ENCODE results near the gene VAMP1.
"Not testable (repeated sequence)": the region's sequence is repeated elsewhere in the genome, so short reads cannot be mapped to it uniquely, and the experiment has no call there.

The VAMP1 gene

DNA sequence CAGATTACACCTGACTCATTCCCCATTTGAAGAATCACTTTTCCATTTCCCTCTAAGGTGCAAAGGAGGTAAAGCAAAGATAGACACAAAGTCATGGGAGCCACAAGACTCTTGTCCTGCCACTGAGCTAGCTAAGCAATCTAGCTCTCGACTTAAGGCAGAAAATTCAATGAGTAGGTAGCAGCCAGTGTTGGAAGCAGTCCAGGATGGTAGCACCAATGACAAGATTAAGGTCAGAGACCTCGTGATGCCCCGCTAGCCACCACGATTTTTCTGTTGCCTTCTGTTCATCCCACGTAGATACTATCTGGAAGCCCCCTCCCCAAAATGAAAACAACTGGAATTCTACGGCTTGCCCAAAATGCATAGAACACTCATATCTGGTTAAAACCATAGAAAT lies 1.4 kb downstream of the VAMP1 start:
- no peak for DNase-seq

GRCh38 chr12:6468283-6468575 lies 2.2 kb downstream of the VAMP1 start:
- DNase-seq, result no peak

GRCh38 chr12:6467571-6468282 lies 2.8 kb downstream of the VAMP1 start:
- DNase-seq, result not testable (repeated sequence)

GRCh38 chr12:6466751-6467150 lies 3.7 kb downstream of the VAMP1 start:
- DNase-seq, result not testable (repeated sequence)

DNA sequence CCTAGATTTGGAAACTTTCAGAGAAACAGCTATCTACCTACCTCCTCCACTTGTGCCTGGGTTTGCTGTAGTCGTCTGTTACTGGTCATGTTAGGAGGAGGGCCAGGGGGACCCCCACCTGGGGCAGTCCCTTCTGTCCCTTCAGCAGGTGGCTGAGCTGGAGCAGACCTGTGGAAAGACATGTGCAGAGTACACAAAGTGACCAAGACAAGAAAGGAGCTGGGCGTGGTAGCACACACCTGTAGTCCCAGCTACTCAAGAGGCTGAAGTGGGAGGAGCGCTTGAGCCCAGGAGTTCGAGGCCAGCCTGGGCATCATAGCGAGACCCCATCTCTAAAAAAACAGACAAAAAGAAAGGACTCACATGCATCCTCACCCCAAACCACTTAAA lies 4.3 kb downstream of the VAMP1 start:
- no peak for DNase-seq

GRCh38 chr12:6465467-6466183 lies 4.9 kb downstream of the VAMP1 start:
- DNase-seq, result peak; percentile 41

DNA sequence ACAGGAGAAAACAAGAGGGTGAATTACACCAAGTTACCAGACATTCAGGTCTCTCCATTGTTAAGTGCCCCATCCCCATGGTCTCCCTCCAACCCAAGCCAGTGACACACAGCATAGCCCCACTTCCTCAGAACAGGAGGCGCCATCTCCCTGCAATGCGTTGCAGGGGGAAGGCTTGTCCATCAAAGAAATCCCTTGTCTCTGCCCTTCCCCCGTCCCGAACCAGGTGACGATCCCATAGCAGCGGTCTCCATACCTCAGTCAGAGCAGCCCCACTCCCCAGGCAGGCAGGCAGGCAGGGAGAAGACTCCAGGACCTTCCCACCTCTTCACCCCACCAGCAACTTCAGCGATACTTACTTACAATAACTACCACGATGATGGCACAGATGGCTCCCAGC lies 5.9 kb downstream of the VAMP1 start:
- no peak for DNase-seq

- no peak for DNase-seq
Observed at GRCh38 chr12:6463858-6464257, 6.6 kb downstream of the VAMP1 start.

DNA sequence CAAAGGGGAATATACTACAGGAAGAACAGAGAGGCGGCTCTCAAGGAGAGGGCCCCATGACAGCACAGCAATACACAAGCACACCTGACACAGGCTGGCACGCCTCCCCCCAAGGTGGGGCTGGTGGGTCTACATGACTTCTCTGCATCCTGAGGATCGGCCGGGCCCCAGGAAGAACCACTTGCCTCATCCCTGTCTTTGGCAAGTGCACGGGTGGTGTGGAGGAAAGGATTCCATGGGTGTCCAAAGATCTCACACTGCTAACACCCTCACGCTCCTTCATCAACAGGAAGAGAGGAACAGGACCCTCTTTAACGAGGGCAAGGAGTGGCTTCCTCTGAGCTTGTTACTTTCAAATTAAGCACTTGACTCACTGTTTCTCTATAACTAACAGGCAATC lies 7.3 kb downstream of the VAMP1 start:
- DNase-seq, result no peak

DNA sequence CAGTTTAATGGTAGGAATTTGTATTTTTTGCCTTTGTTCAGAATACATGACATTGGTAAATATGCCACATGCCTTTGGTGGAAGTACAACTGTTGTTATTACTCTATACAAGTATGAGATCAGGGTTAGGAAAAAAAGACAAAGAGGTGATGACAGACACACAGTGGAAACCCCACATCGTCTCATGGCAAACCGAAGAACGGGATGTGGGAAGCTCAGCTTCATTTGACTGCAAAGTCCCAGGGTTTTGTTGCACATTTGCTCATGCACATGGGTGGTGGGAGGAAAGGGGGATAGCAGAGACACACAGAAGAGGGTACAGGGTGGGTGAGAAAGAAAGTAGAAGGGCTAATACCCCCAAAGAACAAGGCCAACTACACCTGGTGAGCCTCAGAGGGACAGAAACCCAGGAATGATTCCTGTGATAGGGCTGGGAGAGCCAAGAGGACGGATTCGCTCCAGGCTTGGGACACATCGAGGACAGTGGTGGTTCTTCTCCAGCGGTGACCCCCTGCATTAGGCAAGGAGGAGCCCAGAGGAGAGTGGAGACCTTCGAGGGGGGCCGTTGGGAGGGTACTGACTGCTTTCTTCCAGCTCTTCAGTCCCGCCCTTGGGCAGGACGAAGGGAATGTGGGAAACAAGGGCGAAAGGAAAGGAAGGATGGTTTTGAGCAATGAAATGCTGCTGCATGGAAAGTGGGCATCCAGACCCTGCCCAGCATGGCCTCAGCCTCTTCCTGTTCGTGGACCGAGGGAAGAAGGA lies 8.1 kb downstream of the VAMP1 start:
- no peak for DNase-seq

DNA sequence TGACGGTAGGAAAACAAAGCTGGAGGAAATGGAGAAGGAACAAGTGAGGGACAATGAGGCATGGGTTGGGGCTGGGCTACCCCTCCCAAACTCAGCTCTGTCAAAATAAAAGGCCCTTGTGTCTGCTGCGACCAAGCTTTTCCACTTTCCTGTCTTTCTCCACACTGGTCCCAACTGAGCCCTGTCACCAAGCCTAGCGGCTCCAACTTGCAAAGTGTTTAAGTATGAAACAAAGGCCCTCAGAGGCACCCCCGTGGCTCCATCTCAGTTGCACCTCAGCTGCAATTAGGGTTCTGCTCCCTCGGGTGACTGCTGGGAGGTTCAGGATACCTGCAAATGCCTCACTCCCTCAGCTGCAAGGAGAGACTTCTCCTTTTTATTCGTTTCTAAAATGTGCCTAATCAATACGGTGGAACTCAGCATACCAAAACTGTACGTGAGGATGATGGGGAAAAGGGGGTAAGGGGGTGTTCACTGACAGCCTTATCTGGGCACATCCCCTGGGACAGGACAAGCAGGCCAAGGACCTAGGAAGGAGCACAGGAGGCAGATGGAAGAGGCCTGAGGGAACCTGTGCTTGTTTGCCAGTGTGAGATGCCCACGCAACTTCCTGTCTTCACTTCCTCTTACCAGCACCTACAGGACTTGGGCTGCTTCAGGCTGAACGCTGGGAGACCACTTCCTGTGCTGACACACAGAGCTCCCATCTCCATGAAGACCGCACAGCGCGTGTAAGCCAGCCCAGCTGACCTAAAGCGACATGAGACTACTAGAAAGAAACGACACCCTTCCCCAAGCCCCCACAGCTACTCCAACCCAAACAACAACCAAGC lies 8.9 kb downstream of the VAMP1 start:
- DNase-seq, result no peak

GRCh38 chr12:6460751-6461371 lies 9.6 kb downstream of the VAMP1 start:
- no peak for DNase-seq

- DNase-seq, result no peak
Observed at GRCh38 chr12:6459004-6459337, 11.5 kb downstream of the VAMP1 start.

- no peak for DNase-seq
Observed at GRCh38 chr12:6458281-6459003, 12.0 kb downstream of the VAMP1 start.

GRCh38 chr12:6457220-6457945 lies 13.1 kb downstream of the VAMP1 start:
- no peak for DNase-seq

DNA sequence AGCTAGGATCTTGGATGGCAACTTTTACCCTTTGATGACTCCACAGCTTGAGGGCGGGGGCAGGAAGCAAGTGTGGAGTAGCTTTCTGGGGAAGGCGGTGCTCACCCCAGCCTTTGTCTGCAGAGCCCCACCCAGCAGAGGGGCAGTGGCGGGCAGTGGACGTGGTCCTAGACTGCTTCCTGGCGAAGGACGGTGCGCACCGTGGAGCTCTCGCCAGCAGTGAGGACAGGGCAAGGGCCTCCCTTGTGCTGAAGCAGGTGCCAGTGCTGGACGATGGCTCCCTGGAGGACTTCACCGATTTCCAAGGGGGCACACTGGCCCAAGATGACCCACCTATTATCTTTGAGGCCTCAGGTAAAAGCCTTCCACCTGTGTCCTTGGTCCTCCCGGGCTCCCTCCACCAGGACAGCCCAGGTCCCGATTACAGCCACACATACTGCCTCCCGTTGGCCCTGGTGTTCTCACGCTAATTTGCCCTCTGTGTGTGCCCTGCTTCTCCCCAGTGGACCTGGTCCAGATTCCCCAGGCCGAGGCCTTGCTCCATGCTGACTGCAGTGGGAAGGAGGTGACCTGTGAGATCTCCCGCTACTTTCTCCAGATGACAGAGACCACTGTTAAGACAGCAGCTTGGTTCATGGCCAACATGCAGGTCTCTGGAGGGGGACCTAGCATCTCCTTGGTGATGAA lies 17.4 kb downstream of the VAMP1 start:
- DNase-seq, result no peak

DNA sequence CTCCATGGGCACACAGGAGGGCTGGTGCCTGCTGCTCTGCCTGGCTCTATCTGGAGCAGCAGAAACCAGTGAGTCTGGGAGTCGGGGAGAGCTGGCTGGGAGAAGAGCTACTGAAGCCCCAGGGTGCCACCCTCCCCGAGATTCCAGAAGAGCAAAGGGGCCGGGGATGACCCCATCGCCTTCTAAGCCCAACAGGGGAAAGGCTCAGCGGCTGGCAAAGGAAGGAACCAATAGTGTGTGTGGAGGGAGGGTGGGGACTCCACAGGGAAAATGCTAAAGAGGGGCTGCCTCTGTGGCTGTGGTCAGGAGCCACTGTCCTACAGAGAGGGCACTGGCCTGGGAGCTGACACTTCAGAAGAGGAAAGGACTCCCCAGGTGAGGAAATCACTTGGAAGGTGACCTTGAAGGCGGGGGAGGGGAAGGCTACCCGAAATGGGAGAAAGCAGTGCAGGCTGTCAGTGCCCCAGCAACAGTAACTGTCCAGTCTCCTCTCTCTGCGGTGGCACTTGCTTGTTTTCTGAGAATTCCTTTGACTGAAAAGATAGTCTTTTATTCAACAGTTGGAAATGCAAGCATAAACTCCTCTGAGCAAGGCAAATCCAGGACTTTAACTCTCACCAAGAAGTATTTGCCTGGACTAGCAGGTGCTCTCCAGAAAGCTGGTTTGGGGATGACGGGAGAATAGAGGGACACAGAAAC lies 18.1 kb downstream of the VAMP1 start:
- peak; percentile 77 for DNase-seq

DNA sequence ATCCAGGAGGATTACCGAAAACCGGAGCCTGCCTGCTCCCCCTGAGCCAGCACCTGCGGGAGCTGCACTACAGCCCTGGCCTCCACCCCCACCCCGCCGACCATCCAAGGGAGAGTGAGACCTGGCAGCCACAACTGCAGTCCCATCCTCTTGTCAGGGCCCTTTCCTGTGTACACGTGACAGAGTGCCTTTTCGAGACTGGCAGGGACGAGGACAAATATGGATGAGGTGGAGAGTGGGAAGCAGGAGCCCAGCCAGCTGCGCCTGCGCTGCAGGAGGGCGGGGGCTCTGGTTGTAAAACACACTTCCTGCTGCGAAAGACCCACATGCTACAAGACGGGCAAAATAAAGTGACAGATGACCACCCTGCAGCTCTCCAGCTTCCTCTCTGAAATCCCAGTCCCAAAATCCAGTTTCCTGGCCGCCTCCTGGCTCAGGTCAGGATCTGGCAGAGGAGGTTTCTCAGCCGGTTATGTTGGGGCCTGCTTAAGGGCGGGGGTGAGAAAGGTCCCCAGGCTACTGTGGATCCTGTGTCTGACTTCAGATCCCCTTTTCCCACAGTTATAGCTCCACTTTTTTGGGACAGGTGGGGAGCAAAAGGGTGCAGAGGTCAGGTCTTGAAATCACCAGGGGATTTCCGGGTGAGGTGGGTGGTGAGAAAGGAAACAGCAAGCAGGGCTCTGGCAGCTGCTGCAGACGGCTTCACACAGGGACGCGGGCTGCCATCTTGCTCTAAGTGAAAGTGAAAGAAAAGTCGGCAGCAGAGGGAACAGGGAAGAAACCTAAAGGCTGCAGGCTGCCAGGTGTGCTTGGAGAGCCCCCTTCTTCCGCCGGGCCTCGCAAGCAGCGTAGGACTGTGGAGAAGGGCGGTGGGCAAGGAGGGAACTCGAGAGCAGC lies 18.9 kb downstream of the VAMP1 start, which contains the start of gene TAPBPL:
TSS of gene TAPBPL (plus strand) at position 695 of the 897 bp plus-strand sequence. CDS start 207 bp downstream, outside the sequence.
- DNase-seq, result peak; percentile 94

- DNase-seq, result peak; percentile 70
Observed at GRCh38 chr12:6450869-6451347, 19.6 kb downstream of the VAMP1 start.
